ENCODE measurements around the gene PHOSPHO1.

DNA sequence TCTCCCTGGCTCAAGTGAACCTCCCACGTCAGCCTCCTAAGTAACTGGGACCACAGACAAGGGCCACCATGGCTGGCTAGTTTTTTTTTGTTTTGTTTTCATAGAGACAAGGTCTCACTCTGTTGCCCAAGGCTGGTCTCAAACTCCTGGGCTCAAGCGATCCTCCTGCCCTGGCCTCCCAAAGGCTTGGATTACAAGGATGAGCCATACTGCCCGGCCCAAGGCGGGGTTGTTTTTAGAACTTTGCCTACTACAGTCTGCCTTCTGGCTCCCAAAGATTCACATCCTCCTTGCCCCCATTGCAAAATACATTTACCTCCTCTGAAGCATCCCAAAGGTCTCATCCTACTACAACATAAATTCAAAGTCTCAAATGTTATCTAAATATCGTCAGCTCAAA, 49.5 kb upstream of the PHOSPHO1 start:
- TF ChIP-seq POLR2AphosphoS5 (IDR thresholded peaks at IDR 0.05; ENCODE audit: low read depth, low read length) (no peak), POLR2A (IDR thresholded peaks at IDR 0.05; ENCODE audit: low read depth, low read length) (no peak), TAF1 (IDR thresholded peaks at IDR 0.05; ENCODE audit: borderline replicate concordance, low read depth, low read length) (no peak)
